Measurements from ENCODE around the gene FSTL4.

The FSTL4 gene

DNA sequence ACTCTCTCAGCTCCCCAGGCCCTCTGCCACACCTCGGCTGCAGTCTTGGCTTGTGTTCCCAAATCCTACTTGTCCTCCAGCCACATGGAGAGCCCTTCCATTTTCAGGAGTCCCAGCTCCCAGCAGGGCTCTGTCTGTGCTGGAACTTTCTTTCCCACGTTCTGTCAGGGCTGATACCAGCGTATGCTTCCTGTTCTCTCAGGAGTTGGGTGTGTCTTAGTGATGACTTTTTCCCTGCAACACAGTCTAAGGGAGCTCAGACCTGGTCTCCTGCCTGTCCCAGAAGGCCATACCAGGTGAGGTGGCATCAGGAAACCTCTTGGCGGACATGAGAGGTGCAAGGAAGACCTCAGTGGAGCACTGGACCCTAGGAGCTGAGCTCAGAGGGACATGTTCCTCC, 334.0 kb downstream of the FSTL4 start:
- DNase-seq = no peak

DNA sequence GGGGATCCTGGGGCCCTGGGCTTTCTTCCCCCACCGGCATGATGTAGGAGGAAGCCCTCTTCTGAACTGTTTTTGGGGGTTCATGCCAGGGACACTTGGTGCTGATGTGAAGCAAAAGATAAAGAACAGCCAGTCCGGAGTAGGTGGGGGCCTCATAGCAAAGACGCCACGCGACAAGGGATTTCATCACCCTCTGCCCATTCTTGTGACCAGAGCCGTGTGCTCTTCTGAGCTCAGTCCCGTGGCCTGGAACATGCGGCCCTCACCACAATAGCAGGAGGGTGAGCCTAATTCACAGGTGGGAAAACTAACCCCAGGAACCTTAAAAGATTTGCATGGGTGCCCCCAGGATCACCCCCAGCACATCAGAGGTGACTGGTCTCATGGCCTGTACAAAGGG, 334.6 kb downstream of the FSTL4 start:
- no peak for DNase-seq

GRCh38 chr5:133276171-133276570, 336.2 kb downstream of the FSTL4 start:
- no peak for DNase-seq

GRCh38 chr5:133275631-133276030, 336.7 kb downstream of the FSTL4 start:
- no peak for DNase-seq

DNA sequence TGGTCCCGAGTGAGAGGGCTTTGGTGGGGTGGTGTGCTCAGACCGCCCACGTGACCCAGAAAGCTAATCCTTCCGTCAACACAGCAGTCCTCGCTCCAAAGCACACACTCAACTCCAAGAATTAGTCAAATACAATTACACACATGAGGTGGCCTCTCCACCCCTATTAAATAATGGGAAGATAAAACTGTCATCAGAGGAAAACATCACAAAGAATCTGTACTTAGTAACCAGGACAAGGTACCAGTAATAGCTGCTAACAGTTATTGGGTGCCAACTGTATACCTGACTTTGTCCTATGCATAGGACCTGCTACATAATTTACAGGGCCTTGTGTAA, 337.8 kb downstream of the FSTL4 start:
- DNase-seq = peak; percentile 63

DNA sequence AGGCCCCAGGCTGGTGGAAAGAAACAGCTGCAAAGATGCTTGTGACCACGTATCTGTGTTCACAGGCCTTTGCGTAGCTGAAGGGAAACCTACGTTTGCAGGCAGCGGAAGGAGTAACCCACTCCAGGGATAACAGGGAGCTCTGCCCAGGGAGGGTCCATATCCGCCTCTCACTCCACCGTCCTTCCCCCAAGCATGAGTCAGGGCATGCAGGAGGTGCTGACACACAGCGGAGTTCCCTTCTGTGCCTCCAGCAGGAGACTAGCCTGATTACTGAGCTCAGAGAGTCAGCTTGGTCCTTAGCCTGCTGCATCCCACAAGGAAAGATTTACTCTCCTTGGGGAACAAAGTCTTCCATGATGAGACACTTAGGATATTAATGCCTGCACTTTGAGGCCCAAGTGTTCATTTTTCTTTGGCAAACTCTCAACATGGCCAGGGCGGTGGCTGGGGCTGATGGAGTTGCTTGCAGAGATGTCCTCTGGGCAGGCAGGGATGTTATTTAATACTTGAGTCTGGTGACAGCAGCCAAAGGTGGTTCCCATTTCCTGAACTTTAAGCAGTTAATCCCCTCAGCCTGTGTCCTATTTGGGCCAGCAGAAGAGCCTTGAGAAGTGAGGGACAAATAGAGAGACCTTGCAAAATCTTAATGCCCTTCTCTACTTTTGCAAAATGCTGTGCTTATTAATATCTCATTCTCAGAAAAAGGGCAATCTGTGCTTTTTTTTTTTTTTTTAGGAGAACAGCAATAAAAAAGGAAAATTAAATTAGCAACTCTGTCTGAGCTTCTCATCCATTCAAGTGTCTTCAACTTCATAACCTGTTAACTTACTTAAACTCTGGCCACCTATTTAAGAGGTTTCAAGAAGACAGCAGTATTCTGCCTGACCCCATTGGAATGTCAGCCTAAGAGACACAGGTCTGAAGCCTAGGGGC, 338.4 kb downstream of the FSTL4 start:
- DNase-seq = no peak

GRCh38 chr5:133272345-133272744, 340.0 kb downstream of the FSTL4 start:
- no peak for DNase-seq

DNA sequence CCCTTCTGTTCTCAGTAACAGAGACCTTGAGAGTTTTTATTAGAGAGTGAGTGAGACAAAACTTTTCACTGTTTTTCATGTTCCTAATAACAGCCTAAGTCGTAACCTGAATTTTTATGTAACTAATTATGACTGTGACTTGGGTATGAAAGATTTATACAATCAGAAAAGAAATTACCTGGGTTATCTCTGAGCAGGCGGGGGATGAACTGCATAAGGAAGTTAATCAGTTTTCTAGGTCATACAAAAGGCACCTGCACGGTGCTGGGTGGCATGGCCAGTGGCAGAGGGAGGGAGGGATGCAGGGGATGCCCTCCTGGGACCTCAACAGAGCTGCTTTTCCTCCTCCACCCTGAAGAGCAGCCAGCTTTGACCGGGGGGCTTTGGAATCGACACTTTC, 340.7 kb downstream of the FSTL4 start:
- DNase-seq = no peak

DNA sequence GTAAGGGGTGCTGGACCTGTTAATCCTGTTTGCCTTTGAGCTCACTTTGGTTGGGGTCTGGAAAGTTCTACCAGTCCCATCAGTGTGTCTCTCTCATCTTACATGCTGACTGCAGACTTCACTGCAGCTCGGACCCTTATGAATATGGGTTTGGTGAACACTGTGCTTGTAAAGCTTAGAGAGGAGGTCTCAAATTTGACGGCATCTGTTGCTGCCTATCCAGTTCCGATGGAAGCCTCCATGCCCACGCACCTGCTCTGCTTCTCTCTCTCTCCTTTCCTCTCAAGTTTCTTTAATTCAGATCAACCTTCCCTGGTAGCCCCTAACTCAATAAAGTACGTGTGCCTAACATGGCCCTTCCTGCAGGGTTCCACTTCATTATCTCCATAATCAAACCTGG, 342.6 kb downstream of the FSTL4 start:
- no peak for DNase-seq

DNA sequence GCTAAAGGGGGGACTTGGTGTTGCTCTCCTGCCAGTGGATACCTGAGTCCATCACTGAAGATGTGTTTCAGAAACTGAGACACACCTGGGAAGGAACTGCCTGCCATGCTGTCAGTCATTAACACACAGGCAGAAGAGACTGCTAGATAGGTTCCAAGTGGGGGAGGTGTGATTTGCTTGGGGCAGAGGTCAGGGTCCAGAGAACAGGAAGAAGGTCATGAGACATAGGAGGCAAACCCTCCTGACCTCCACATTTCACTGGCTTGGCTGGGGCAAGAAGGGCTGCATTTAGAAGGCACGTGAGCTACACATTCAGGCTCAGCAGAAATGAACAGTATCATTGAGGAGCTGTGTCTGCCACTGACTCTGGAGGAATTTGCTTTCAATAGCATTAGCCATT, 344.7 kb downstream of the FSTL4 start:
- DNase-seq = no peak

DNA sequence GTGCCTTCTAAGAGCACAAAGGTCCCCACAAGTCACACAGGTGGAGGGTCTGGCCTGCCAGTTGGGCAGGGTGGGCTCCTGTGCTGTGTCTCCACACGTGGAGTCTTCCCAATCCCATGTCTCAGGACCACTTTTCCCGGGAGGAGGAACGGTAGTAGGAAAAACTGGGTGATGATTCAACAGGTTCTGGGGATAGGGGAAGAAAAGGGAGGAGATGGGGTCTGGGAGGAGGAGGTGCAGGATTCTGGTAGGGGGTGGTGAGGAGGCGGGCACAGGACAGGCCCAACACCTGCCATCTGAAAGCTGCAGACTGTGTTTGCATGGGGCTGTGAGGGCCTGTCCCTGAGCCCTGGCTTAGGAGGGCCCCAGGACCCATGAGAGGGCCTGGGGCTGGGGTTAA, 345.4 kb downstream of the FSTL4 start:
- DNase-seq = no peak

GRCh38 chr5:133266527-133266878, 345.8 kb downstream of the FSTL4 start:
- DNase-seq = no peak

- DNase-seq = no peak
These were observed 346.4 kb downstream of the FSTL4 start for GRCh38 chr5:133265720-133266526.

DNA sequence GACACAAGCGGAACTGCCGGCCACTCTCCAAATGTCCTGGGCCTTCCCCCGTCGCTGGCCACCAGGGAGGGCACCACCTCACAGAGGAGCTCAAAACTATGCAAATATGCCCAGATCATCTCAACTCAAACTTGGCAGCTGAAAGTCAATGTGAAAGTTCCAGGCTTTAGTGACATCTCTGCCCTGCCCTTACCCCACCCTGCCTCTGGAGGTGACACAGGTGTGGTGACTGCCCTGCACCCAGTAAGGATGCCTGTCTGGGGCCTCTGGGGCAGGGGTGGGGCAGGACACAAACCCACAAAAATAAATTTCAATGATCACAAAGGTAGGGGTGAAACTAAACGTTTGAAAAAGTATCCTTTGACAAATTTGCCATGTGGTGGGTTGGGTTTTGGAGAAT, 347.1 kb downstream of the FSTL4 start:
- DNase-seq = no peak

DNA sequence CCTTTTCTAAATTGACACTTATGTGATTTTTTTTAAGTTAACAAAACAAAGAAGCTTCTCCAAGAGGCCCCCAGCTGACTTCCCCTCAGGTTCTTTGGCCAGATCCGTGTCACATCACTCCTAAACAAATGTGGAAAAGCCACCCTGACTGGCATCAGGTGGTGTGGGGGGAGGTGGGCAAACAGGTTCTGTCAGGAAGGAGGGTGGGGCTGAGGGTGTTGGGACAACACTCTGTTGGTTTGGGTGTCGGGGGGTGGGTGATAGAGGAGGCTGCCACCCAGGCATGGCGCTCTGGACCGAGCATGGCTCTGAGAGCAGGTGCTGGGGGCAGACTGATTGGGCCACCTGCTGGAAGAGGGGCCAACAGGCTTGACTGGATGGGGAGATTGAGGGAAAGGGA, 349.7 kb downstream of the FSTL4 start:
- no peak for DNase-seq

- DNase-seq = no peak
These were observed 350.3 kb downstream of the FSTL4 start for GRCh38 chr5:133261993-133262392.

DNA sequence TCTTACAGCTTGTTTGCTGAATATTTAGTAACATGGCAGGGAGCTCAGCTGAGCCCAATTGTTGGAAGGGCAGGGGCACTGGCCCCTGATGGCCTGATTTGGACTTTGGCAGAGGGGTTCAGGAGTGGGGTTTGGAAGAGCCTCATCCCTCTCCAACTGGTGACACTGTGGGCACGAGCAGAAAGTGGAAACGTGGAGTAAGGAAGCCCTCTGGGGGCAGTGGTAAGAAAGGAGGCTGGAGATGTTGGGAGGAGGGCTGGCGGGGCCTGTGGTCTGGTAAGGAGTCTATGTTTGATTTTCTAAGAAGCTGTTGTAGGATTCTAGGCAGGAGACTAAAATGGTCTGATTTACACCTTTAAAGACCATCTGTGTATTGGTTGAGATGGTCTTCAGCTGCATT, 351.6 kb downstream of the FSTL4 start:
- DNase-seq = no peak

GRCh38 chr5:133259199-133259997, 352.9 kb downstream of the FSTL4 start:
- DNase-seq = no peak

- no peak for DNase-seq
These were observed 354.4 kb downstream of the FSTL4 start for GRCh38 chr5:133257977-133258376.

GRCh38 chr5:133256276-133256675, 356.1 kb downstream of the FSTL4 start:
- DNase-seq = no peak

- no peak for DNase-seq
These were observed 357.5 kb downstream of the FSTL4 start for GRCh38 chr5:133254803-133255202.

GRCh38 chr5:133253671-133254070, 358.7 kb downstream of the FSTL4 start:
- DNase-seq = no peak

DNA sequence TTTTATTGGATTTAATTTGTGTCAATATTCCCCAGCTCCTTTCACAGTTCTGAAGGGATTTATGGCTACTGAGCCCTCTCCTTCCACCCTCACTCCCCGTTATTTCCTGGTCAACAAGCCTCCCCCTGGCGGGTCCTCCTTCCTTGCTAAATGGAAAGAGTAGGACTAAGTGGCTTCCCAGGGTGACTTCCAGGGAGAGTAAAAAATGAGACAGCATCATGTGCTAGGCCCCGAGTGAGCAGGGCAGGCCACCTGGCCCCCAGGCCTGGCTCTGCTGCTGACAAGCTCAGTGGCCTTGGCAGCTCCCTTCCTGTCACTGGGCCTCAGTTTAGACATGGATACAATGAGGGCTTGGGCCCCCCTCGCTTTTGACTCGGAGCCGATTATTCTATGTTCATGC, 359.3 kb downstream of the FSTL4 start:
- DNase-seq = no peak

GRCh38 chr5:133252133-133252480, 360.2 kb downstream of the FSTL4 start:
- DNase-seq = no peak
